OCI-LY3 (cell line): ENCODE measurements around the gene NKAIN2.

Source experiments
- H2AFZ ChIP-seq: fragments of 200-600, 300-600 bp; shearing (Covaris generic); 2 replicates; pipeline ENCODE4 v1.6.0; 2014; ENCODE audit warnings: antibody characterized with exemption, low read depth, low read length
- H3K27ac ChIP-seq: fragments of 200-600, 300-600 bp; sonication (generic); 2 replicates; pipeline ENCODE4 v1.5.1; 2014; ENCODE audit warnings: mild to moderate bottlenecking, low read length, moderate library complexity, mixed read lengths
- H3K27me3 ChIP-seq: fragments of 200-600, 300-600 bp; sonication (generic); 2 replicates; pipeline ENCODE4 v1.6.1; 2014; ENCODE audit warnings: low read depth, low read length, mixed read lengths
- H3K36me3 ChIP-seq: fragments of 200-600, 300-600 bp; sonication (generic); replicated peaks from 2 replicates; pipeline ENCODE3; 2014; ENCODE audit warnings: low read depth, low read length, mixed read lengths
- H3K4me1 ChIP-seq: fragments of 300-600, 200-600 bp; sonication (generic); 2 replicates; pipeline ENCODE4 v1.6.1; 2014; ENCODE audit warnings: low read length, mixed read lengths
- H3K4me2 ChIP-seq: fragments of 200-600, 300-600 bp; sonication (generic); 2 replicates; pipeline ENCODE4 v1.6.1; 2014; ENCODE audit warnings: low read length, mixed read lengths
- H3K4me3 ChIP-seq: fragments of 300-600, 200-600 bp; sonication (generic); 2 replicates; pipeline ENCODE4 v1.5.1; 2014; ENCODE audit warnings: antibody characterized with exemption, mild to moderate bottlenecking, low read length, moderate library complexity
- H3K79me2 ChIP-seq: fragments of 300-600, 200-600 bp; shearing (Covaris generic); 2 replicates; pipeline ENCODE4 v1.6.1; 2014; ENCODE audit warnings: mild to moderate bottlenecking, low read length, mixed read lengths
- H3K9ac ChIP-seq: fragments of 300-600, 200-600 bp; shearing (Covaris generic); 2 replicates; pipeline ENCODE4 v1.6.0; 2014; ENCODE audit warnings: mild to moderate bottlenecking, low read length, moderate library complexity
- H3K9me3 ChIP-seq: fragments of 200-600, 300-600 bp; shearing (Covaris generic); 2 replicates; pipeline ENCODE4 v1.6.1; 2014; ENCODE audit warnings: low read length, mixed read lengths; ENCODE audit not compliant: insufficient read depth
- H4K20me1 ChIP-seq: fragments of 200-600, 300-600 bp; sonication (generic); 2 replicates; pipeline ENCODE4 v1.6.1; 2016; ENCODE audit warnings: low read length, mixed read lengths; ENCODE audit not compliant: insufficient read depth
- EZH2phosphoT487 ChIP-seq: fragments of 200-600 bp; shearing (Covaris generic); IDR thresholded peaks from 2 replicates; pipeline ENCODE4 v1.6.1; 2018; ENCODE audit warnings: antibody characterized with exemption, mixed run types, low read depth
- TF ChIP-seq, protein P1 (sequence below): fragments of 200-600, 300-600 bp; sonication (generic); IDR thresholded peaks from 2 replicates; pipeline ENCODE4 v1.5.1; 2014; ENCODE audit warnings: antibody characterized with exemption, low read length, low read depth

NKAIN2 gene

DNA sequence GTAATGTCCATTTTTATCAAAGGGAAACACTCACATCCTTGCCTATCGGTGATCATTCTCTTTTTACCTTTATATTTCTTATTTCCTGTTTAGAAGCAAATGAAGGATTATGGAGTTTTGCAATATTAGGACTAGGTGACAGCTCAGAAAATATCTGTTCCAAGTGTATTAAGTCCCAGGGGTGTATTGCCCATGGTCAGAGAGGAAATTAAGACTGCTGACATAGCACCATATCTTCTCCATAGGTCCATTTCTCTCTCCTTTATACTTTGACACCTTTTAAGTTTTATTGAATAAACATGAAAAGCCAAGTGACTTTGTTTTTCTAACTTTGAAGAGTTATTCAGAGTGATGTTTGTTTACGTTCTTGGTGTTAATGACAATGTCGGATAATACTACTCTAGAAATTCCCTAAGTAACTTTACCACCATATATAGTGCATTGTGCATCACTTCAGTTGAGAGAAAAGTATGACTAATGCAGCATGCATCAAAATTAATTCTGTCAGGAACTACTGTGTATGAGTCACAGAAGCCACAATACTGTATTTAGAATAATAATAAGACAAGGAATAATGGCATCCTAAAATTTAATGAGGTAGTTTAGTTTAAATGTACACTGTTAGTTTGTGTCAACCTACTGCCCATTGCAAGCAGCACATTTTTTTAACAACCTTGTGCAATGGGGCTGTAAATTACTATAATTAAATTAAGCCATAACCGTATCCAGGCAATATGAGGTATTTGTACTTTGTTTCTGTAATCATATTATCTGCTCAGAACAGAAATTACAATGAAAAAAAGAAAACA is 684.2 kb downstream of the NKAIN2 start:
- Histone ChIP-seq H3K9me3 (no peaks in the 10 kb centered on the region), H3K27ac (no peak overlapping the region), H3K79me2 (no peaks in the 10 kb centered on the region), H3K9ac (no peak overlapping the region), H4K20me1 (no peaks in the 10 kb centered on the region), H3K27me3 (no peaks in the 10 kb centered on the region), H3K36me3 (no peaks in the 10 kb centered on the region), H2AFZ (no peak overlapping the region), H3K4me1 (no peaks in the 10 kb centered on the region), H3K4me2 (no peak overlapping the region), H3K4me3 (no peak overlapping the region)
- no peak for TF ChIP-seq EZH2phosphoT487

DNA sequence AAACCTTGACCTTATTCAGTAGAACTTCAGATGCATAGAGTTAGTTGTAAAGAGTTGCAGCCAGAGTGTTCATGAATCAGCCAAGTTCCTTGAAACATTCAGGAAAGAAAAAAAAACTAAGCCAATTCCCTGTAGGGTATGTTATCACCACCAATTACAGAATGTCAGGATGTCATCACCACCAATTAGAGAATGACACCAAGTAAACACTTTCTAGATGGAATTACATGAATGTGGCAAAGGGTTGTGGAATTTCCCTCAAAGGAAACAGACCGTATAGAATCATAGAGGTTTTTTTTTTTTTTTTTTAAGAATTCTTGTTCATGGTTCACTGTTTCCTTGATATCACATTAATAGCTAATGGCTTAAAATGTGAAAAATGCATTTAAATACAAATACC is 686.5 kb downstream of the NKAIN2 start:
- TF ChIP-seq EZH2phosphoT487 = no peak
- TF ChIP-seq, protein P1, sequence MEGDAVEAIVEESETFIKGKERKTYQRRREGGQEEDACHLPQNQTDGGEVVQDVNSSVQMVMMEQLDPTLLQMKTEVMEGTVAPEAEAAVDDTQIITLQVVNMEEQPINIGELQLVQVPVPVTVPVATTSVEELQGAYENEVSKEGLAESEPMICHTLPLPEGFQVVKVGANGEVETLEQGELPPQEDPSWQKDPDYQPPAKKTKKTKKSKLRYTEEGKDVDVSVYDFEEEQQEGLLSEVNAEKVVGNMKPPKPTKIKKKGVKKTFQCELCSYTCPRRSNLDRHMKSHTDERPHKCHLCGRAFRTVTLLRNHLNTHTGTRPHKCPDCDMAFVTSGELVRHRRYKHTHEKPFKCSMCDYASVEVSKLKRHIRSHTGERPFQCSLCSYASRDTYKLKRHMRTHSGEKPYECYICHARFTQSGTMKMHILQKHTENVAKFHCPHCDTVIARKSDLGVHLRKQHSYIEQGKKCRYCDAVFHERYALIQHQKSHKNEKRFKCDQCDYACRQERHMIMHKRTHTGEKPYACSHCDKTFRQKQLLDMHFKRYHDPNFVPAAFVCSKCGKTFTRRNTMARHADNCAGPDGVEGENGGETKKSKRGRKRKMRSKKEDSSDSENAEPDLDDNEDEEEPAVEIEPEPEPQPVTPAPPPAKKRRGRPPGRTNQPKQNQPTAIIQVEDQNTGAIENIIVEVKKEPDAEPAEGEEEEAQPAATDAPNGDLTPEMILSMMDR = no peak
- no peaks in the 10 kb centered on the region for H3K79me2 ChIP-seq
- no peak overlapping the region for H3K4me3 ChIP-seq
- H2AFZ ChIP-seq = no peak overlapping the region
- no peaks in the 10 kb centered on the region for H4K20me1 ChIP-seq
- no peak overlapping the region for H3K27ac ChIP-seq
- H3K4me2 ChIP-seq = no peak overlapping the region
- H3K36me3 ChIP-seq = no peaks in the 10 kb centered on the region
- no peaks in the 10 kb centered on the region for H3K9me3 ChIP-seq
- H3K4me1 ChIP-seq = no peaks in the 10 kb centered on the region
- no peaks in the 10 kb centered on the region for H3K27me3 ChIP-seq
- H3K9ac ChIP-seq = no peak overlapping the region

DNA sequence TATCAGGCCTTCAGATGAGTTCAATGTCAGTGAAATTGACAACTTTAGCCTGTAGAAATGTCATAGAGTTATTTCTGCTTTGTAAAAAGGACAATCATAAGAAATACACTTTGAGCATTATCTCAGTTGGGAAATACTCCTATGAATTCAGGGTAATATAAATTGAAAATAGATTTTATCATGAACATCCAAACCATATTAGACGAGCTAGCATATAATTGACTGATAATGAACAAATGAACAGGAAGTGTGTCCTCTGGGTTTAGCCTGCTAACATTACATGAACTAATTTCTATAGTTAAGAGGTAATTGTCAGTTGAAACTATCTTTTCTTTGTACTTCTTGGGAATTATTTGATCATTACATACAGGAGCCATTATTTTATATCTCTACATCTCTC is 689.6 kb downstream of the NKAIN2 start:
- no peak overlapping the region for H3K9ac ChIP-seq
- H3K4me1 ChIP-seq = no peaks in the 10 kb centered on the region
- H4K20me1 ChIP-seq = no peaks in the 10 kb centered on the region
- H3K27me3 ChIP-seq = no peaks in the 10 kb centered on the region
- no peaks in the 10 kb centered on the region for H3K36me3 ChIP-seq
- no peaks in the 10 kb centered on the region for H3K79me2 ChIP-seq
- H2AFZ ChIP-seq = no peak overlapping the region
- no peak overlapping the region for H3K4me2 ChIP-seq
- TF ChIP-seq, protein P1 = no peak
- TF ChIP-seq EZH2phosphoT487 = no peak
- no peak overlapping the region for H3K4me3 ChIP-seq
- H3K9me3 ChIP-seq = no peaks in the 10 kb centered on the region
- H3K27ac ChIP-seq = no peak overlapping the region

DNA sequence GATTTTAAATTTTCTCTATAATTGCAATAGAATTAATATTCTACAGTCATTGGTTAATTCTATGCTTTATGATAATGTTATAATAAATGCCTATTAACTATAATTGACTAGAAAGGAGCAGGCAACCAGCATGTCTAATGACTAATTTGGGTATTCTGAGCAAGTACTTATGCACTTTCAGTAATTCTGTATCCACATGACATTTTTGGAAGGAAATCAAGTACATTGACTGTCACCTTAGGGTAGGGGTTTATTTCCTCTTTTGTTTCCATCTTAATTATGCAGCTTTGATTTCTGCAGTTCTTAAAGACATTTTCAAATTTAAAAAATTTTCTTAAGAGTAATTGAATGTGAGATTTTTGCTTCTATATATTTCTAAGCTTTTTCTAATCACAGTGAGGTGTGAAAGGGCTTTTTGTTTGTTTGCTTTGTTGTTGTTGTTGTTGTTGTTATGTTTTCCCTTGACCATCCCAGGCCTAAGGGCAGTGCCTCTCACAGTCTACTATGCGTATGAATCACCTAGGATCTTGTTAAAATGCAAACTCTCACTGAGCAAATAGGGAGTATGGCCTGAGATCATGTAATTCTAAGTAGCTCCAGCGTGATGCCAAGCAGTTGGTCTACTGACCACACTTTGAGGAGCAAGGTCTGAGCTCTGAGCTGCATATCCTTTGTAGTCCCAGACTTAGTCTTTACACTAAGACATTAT is 691.4 kb downstream of the NKAIN2 start:
- no peaks in the 10 kb centered on the region for H3K36me3 ChIP-seq
- H3K4me2 ChIP-seq = no peak overlapping the region
- TF ChIP-seq, protein P1 = no peak
- TF ChIP-seq EZH2phosphoT487 = no peak
- no peak overlapping the region for H3K9ac ChIP-seq
- H3K27ac ChIP-seq = no peak overlapping the region
- no peak overlapping the region for H3K4me3 ChIP-seq
- H3K4me1 ChIP-seq = no peaks in the 10 kb centered on the region
- H3K9me3 ChIP-seq = no peaks in the 10 kb centered on the region
- no peaks in the 10 kb centered on the region for H3K79me2 ChIP-seq
- H2AFZ ChIP-seq = no peak overlapping the region
- no peaks in the 10 kb centered on the region for H4K20me1 ChIP-seq
- H3K27me3 ChIP-seq = no peaks in the 10 kb centered on the region
